Measurements from ENCODE around the gene CAPSL. TPM values are rescaled to one million over a fixed set of nuclear protein-coding genes. Genes with fewer than 3 reads are reported as not detected.
A peak's percentile ranks its signal among the peaks of the same experiment; 100 is the strongest.

Gene CAPSL
- total RNA-seq, 1 donor from 2014 or later, result 1.1 TPM

- peaks cover 6% of the 10 kb centered on the region for H3K4me1 Mint-ChIP-seq (ENCODE audit: low read depth)
- H3K27me3 Mint-ChIP-seq, result peaks cover 65% of the 10 kb centered on the region
- no peak for TF ChIP-seq CTCF (IDR thresholded peaks at IDR 0.05; ENCODE audit: unreplicated experiment)
- H3K9me3 Mint-ChIP-seq (ENCODE audit: low read depth), result peaks cover 4% of the 10 kb centered on the region
- no peak overlapping the region for H3K27ac Mint-ChIP-seq
- no peak overlapping the region for H3K4me3 Mint-ChIP-seq (ENCODE audit: low read depth)
- H3K36me3 Mint-ChIP-seq (ENCODE audit: insufficient read depth), result no peaks in the 10 kb centered on the region
- DNase-seq (ENCODE audit: low spot score, unreplicated experiment), result no peak
These were observed 14.1 kb downstream of the CAPSL start for GRCh38 chr5:35924122-35924949.

GRCh38 chr5:35922468-35922867 is 16.0 kb downstream of the CAPSL start:
- no peaks in the 10 kb centered on the region for H3K36me3 Mint-ChIP-seq (ENCODE audit: insufficient read depth)
- H3K4me1 Mint-ChIP-seq (ENCODE audit: low read depth), result peaks cover 6% of the 10 kb centered on the region

GRCh38 chr5:35921930-35922329 is 16.5 kb downstream of the CAPSL start:
- no peak for TF ChIP-seq CTCF (IDR thresholded peaks at IDR 0.05; ENCODE audit: unreplicated experiment)
- no peak for DNase-seq (ENCODE audit: low spot score, unreplicated experiment)
- Mint-ChIP-seq H3K27me3 (peaks cover 46% of the 10 kb centered on the region), H3K36me3 (ENCODE audit: insufficient read depth) (no peaks in the 10 kb centered on the region), H3K9me3 (ENCODE audit: low read depth) (peaks cover 5% of the 10 kb centered on the region), H3K4me3 (ENCODE audit: low read depth) (no peak overlapping the region), H3K4me1 (ENCODE audit: low read depth) (peaks cover 6% of the 10 kb centered on the region), H3K27ac (no peak overlapping the region)

More at GRCh38 chr5:35922468-35922867, 16.0 kb downstream of the CAPSL start:
- Mint-ChIP-seq H3K4me3 (ENCODE audit: low read depth) (no peak overlapping the region), H3K27me3 (peaks cover 51% of the 10 kb centered on the region), H3K9me3 (ENCODE audit: low read depth) (peaks cover 5% of the 10 kb centered on the region), H3K27ac (no peak overlapping the region)
- no peak for TF ChIP-seq CTCF (IDR thresholded peaks at IDR 0.05; ENCODE audit: unreplicated experiment)
- DNase-seq (ENCODE audit: low spot score, unreplicated experiment), result no peak

GRCh38 chr5:35920890-35921289 is 17.5 kb downstream of the CAPSL start:
- Mint-ChIP-seq H3K4me3 (ENCODE audit: low read depth) (no peak overlapping the region), H3K27ac (no peak overlapping the region), H3K9me3 (ENCODE audit: low read depth) (peaks cover 5% of the 10 kb centered on the region), H3K36me3 (ENCODE audit: insufficient read depth) (no peaks in the 10 kb centered on the region), H3K27me3 (peaks cover 35% of the 10 kb centered on the region), H3K4me1 (ENCODE audit: low read depth) (peaks cover 4% of the 10 kb centered on the region)
- DNase-seq (ENCODE audit: low spot score, unreplicated experiment), result peak; percentile 16
- peak; percentile 63 for TF ChIP-seq CTCF (IDR thresholded peaks at IDR 0.05; ENCODE audit: unreplicated experiment)

GRCh38 chr5:35919191-35919590 is 19.2 kb downstream of the CAPSL start:
- Mint-ChIP-seq H3K4me1 (ENCODE audit: low read depth) (no peaks in the 10 kb centered on the region), H3K27ac (no peak overlapping the region), H3K9me3 (ENCODE audit: low read depth) (peaks cover 11% of the 10 kb centered on the region), H3K4me3 (ENCODE audit: low read depth) (no peak overlapping the region), H3K27me3 (peaks cover 20% of the 10 kb centered on the region), H3K36me3 (ENCODE audit: insufficient read depth) (peaks cover 1% of the 10 kb centered on the region)
- TF ChIP-seq CTCF (IDR thresholded peaks at IDR 0.05; ENCODE audit: unreplicated experiment), result no peak
- no peak for DNase-seq (ENCODE audit: low spot score, unreplicated experiment)
